GDM1 (cell line): ENCODE data around the gene PDE1C.
A peak's percentile ranks its signal among the peaks of the same experiment; 100 is the strongest.

Experiments used
- DNase-seq: peaks from one replicate; lab custom pipeline; 2025; lab: John Stamatoyannopoulos, UW

The PDE1C gene

DNA sequence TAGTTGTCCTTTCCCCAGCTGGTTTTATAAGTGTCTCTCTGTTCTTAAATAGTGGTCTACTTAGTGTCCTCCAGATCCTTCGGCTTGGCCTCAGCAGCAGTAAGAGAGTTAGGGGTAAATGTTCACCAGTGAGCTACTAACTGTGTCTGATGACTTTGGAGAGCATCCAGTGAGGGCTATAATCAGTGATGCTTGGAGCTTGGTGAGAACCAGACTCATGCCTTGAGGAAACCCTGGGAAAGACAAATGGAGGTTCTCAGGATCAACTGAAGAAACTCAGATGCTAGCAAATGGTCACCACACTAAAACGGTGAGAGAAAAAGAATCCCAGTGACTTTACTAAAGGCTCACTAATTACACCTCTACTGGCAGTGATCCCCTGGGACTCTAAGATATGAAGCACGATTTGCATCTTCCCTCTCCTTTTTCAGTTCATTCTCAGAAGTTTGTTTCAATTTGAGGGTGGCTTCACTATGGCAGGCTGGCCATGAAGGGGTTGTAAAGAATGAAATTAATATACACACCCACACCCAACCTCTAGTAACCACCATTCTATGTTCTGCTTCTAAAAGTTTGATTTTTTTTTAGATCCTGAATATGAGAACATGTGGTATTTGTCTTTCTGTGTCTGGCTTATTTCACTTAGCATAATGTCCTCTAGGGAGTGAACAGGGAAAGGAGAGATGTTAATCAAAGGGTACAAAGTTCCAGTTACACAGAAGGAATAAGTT lies 177.9 kb downstream of the PDE1C start:
- DNase-seq = no peak

DNA sequence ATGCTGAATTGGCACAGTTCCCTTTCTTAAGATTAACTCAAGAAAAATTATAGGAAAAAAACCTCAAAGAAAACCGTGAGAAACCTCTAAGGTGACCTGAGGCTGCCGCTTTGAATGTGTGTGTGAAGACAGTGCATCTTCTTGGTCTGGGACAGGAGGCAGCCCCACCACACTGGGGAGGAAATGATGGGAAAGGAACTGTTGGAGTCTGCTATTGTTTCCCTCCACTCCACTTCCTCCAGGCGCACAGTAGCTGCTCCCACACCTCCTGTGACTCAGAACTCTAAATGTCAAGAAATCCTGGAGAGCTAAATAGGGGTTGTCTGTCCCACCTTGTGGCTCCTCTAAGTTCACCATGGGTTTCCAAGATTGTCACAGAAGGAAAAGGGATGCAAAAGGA lies 179.4 kb downstream of the PDE1C start:
- DNase-seq = peak; percentile 21

DNA sequence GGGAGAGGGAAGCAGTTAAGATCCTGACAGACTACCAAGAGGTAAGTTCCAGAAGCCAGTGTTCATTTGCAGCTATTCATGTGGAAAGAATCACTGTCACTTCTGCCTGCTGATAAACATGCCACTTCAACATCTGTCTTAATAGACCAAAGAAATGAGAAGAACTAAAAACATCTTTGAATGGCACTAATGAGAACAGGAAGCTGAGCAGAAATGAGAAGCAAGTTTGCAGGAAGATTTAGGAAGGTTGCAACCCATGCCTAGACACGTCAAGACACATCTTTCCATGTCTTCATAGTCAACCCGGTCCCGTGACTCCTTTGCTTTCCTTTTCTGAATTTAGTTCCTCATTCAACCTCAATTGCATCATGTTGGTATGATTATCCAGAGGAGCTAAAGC lies 180.0 kb downstream of the PDE1C start:
- peak; percentile 69 for DNase-seq

DNA sequence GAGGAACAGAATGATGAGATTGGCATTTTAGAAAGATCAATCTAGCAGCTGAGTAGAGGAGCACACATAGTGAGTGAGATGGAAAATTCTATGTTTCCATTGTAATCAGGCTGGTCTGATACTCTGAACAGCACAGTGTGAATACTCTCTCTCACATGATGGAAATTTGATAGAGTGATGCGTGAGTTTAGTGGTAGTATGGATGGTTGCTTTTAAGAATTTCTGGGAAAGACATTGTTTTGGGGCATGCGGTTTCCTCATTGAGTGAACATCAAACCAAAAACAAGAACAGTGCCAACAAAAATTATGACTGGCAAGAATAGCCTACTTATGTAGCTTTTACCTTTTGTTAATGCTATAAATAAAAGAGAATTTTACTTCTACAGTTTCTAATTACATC lies 183.2 kb downstream of the PDE1C start:
- DNase-seq = no peak

DNA sequence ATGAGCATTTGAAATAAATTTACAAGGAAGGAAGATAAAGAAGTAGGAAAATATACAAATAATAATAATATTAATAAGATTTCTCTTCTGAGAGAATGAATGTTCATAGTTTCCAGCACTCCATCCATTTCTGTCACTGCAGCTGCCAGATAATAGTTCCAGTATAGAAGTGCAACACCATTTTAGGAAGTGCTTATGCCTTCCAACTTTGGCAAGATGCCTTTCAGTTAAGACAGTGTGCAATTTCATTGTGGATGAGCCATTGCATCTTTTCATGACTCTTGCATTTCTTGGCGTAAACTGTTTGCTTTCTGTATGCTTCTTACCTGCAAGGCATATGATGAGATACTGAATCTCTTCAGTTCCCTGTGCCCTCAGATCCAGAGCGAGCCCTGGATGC lies 185.0 kb downstream of the PDE1C start:
- DNase-seq = no peak

DNA sequence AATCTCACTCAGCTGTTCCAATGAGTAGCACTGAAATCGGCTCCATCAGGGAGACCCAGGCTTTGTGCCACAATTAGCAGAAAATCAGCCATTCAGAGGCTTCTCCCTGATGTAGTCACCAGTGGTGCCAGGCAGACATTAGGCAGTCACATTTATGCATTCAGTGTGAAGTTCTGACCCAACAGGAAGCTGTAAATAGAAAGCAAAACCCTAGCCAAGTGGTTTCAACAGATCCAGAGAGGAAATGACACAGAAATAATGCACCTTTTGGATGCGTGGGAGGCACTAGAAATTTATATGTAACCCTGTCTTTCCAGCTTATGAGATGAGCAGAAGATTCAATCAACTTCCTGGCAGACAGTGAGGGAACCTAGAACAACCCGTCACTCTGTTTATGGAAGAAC lies 186.4 kb downstream of the PDE1C start:
- no peak for DNase-seq

DNA sequence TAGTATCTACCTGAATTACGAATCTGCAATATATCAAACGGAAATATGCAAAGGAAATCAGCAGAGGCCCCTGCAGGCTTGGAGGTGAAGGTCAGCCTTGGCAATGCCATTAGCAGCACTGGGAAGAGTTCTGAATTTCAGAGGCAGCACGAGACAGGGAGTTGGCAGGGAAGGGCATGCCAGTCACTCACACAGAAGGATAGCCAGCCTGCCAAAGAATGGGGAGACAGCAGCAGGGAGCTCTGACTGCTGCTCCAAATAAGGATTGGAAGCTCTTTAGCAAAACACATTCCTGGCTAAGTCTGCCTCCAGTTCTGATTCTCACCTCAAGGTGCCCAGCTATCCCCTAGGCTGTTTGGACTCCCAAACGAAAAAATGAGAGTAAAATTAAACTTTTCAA lies 188.0 kb downstream of the PDE1C start:
- DNase-seq = no peak

DNA sequence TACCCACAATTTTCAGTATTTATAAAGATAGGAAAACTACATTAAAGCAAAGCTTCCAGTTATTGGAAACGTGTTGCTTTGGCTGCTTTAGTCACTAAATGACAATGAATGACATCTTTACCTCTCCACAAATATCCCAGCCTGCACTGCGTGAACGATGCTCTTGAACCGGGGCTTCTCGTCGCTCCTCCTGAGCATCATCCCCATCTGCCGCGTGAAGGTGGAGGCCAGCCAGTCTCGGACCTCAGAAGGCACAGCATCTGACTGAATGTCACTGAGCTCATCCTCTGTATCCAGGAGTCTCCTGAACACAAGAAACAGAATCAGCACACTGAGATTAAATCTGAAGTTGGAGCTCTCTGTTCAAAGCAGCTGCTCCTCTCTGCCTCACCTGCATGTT lies 191.3 kb downstream of the PDE1C start:
- no peak for DNase-seq

DNA sequence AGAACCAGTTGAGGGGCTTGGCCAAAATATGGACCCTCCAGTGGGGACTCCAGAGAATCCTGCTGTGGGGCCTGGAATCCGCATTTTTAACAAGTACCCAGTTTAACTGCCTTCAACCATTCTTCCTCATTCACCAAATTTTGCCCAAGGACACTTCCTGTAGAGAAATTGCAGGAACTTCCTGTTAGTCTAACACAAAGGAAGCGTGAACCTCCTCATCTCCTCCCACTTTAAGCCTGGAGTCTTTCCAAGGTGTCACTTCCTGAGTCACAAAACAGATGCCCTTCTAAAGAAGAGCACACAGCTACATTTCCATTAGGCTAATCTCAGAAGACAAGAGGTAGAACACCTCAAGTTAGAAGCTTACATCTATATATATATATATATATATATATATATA lies 194.8 kb downstream of the PDE1C start:
- peak; percentile 37 for DNase-seq

DNA sequence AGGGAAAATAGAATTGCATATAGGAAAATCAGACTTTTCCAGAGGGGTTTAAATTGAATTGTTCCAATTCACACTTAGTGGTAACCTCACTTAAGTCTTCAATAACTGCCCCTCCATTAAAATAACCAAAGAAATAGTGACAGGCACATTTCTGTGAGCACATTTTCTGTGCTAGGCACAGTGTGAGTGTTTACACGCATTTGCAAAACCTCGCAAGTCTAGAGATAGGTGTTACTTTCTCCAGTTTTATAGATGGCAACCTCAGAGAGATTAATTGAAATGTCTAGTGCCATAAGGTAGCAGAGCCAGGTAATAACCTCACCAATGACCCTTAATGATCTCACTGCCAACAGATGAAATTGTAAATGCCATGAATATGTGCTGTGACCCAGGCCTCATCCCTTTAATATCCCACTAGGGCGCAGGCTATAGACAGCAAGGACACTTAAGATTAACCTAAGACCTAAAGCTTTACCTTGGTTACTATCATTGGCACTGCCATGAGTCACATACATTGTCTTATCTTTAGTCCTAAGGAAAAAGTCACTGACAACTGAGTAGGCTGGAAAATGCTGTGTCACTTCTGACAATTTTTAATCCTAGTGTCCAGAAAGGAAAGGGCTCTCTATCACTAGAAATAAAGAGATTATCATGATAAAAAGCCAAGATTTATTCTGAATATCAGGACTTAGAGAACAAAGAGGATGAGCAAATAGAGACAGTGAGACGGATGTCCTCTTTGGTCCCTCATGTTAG lies 195.4 kb downstream of the PDE1C start:
- DNase-seq = no peak

DNA sequence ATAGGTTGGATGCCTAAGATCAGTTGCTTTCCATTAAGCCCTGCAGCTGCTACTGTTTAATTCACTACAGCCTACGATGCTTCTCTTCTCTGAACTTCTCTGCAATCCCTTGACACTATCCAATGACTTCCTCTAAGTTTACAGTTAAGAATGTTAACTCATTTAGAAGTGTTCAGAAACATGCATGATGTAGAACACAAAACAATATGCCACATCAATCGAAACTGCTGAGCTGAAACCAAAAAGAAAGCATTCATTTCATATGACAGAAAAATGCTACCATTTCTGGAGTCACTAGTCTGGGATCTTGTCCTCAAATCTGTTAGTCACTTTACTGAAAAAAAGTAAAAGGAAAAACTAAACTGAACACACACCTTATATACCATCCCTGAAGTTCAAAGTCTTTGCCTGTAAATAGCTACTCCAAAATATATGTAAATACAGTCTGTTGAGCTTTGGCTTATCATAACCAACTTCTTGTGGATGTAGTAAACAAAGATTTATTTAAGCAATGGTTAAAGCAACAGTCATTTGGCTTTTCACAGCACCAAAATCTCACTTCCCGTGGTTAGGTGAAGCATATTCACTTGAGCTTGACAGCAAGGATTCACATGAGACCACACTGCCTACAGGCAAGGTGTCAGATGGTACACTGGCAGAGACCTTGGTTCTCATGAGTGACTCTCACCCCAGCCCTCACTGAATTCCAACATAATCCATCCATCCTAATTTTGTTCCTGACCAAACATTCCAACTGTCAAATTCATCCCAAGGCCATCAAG lies 196.2 kb downstream of the PDE1C start:
- DNase-seq = no peak

DNA sequence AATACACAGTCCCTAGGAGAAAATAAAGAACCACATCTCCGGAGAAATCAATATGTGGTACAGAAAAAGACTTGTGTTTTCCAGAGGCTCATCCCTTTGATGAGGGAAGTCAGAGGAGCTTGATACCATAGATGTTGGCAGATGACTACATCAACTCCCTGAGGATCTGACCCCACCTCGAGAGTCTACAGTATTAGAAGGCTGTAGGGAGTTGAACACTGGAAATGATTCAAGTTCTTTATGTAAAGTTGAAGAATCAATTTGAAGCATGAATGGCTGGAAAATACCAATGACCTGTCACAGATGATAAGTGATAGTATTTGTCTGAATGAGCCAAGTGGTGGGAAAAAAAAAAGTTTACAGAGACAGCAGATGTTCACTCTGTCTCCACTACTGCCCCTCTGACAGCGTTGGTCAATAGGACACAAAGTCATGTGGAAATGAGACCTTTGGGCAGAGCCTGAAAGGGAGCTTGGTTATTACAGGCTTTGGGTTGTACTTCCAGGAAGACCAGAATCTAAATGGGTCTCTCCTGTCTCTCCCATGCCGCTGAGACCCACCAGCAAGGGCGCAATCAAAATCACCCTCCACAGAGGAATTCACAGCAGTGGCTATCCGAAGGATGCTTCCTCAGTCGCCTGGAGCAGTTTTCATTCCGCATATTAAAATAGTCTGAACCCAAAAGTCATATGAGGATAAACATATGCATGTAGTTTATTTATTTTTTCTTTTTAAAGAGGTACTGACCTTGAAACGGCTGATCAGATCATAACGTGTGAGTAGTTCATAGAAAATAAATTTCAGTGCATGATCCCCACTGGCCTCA lies 197.4 kb downstream of the PDE1C start:
- DNase-seq = no peak

DNA sequence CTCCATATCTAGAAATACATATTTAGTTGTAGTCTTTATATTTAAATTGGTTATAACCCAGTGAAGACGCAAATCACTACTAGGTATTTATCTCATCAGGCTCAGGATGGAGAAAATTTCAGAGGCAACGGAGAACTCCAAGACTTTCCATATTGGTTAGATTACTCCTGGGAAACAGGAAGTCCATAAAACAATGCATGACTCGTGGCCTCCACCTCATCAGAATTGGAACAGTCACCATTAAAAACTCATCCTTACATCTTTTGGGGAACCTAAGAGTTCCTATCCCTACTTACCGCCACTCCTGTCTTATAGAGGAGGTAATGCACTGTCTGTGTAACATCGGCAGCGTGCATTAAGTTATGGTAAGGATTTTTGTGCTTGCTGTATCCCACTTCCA lies 205.6 kb downstream of the PDE1C start:
- no peak for DNase-seq

DNA sequence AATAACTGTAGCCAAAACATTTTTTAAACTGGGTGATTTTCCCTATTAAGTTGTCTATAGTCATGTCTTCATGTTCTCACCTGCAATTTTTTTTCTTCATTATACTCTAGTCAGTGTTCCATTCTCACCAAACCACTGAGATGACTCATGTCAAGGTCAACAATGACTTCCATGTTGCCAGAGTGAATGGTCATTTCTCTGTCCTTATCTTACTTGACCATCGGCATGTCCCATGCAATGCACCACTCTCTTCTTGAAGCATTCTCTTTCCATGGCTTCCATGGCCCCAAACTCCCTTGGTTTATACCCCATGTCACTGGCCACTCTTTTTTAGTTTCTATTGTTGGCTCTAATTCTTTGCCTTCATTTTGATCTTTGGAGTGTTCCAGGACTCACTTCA lies 209.3 kb downstream of the PDE1C start:
- no peak for DNase-seq

DNA sequence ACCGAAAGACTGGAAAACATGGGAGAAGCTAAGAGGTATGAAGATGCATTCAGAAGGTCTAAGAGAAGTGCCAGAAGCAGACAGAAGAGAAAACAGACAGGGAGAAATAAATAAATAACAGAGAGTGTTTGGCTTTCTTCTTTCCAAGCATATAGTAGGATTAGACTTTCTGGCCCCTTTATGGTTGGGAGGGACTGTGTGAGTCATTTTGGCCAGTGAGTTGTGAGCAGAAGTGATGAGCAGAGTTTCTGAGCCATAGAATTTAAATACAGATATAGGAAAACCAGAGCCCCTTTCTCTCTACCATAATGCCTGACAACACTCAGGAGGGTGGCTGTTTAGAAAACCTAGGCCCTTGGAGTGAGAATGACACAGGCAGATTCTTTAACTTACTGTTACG lies 212.2 kb downstream of the PDE1C start:
- DNase-seq = no peak

DNA sequence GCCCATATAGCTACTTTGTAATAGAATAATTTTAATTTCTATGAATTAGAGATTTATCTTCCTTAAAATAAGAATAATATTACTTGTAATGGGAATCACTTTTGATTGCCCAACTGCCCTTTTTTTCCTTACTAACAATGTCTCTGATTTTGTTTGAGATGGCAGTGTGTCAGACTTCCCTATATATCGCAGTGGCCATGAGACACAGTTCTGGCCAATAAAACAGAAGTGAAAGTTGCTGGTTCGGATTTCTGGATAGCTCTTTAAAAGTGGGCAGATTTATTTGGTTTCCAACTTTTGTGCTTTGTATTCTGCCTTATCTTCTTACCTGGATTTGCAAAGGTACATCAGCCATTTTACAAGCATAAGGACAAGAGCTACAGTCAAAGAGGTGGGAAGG lies 213.0 kb downstream of the PDE1C start:
- no peak for DNase-seq

DNA sequence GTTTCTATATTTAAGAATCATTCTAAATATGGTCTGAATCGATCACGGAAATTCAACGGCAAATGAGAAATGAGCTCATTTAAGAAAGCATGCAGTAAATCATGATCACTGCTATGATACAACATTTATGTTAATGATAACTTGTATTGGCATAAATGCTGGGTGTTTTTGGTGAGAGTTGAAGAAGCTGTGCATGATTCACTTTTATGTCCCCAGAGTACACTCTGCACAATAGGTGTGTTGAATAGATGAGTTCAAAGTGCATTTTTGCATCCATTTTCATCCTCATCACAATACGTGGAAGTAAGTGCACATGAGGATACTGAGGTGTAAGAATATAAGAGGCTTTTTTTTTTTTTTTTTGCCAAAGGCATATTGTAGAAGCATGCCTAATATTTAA lies 213.9 kb downstream of the PDE1C start:
- no peak for DNase-seq

DNA sequence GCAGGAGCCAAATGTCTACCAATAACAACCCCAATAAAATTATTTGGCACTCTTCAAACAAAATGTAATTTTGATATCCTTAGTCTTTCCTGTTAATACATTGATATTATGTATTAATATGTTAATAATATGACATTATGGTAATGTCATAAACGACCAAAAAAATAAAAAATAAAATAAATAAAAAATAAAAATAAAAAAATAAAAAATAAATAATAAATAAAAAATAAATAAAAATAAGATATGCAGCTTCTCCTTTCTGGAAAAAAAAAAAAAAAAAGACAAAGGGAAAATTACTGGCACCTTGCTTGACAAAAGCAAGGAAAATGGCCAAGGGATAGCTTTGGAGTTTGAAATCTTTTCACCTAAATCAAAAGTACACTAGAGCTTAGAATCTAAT lies 214.7 kb downstream of the PDE1C start:
- DNase-seq = no peak

DNA sequence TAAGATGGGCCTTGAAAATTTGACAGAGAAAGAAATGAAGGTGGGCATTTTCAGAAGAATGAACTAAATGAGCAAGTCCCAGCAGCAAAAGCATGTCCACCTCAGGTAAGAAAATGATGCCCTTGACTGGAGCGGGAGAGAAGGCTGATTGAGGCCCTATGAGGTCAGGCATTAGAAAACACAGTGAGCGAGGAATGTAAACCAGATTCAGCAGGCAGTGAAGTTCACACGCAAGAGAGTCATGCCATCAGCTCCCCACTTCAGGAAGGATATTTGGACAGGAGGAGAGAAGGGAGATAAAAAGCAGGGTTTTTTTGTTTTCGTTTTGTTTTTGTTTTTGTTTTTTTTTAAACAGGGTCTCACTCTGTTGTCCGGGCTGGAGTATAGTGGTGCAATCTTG lies 216.8 kb downstream of the PDE1C start:
- DNase-seq = no peak

DNA sequence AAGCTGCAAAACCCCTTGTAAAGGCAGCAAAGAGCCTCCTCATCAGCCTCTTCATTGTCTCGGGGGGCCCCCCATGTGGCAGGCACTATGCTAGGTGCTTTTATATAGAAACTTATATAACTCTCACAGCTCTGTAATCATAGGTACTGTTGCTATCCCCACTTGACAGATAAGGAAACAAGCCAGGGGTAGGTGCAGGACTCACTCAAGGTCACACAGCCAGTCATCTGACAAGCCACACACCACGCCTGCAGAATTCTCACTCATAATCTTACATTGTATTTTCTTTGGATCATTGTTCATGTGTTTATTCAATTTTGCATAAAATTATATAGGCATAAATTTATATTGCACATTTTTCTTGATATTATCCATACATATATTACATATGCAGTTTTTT lies 217.7 kb downstream of the PDE1C start:
- DNase-seq = no peak

DNA sequence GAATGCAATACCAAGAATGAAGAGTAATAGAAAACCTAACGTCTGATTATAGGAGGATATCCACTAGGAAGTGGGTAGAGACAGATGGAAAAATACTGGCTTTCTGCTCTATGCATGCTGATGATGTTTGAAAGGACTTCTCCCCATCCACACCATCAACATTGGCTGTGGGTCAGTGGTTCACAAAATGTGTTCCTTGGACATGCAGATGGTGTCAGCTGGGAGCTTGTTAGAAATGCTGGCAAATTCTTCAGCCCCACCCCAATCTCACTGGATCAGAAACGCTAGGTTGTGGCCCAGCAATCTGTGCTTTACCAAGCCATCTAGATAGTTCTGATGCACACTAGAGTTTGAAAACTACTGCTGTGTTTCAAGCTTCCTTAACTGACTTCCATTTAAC lies 219.1 kb downstream of the PDE1C start:
- no peak for DNase-seq

DNA sequence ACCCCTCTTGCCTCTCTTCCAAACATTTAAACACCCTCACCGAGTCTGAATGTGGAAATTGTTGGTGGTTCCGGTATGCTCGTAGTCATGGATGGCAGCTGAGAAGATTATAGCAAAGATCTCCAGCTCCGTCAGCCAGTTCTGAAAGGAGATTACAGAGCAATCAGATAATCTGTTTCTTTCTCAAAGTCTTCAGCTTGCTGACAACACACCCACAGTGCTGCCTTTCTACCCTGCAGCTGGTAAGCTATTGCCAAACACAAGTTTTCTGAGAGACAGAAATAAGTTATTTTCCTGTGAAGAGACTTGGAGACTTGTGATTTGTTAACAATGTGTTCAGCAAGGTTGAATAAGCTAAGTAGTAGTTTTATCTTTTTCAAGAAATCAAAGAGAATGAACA lies 219.6 kb downstream of the PDE1C start:
- DNase-seq = no peak
